Vagina (tissue), 2 donors: ENCODE results near the gene KLK12.

ENCODE experiments used
- CTCF ChIP-seq, 3 experiments: fragments of 450-650 bp in 2 of 3; fragments of 200-600 bp in 1 of 3; sonication (generic) in 1 of 3; IDR thresholded peaks; one replicate each; pipeline ENCODE4 v1.5.1; 2017 to 2019; ENCODE audit warnings: antibody characterized with exemption in 3 of 3, mild to moderate bottlenecking in 2 of 3, moderate library complexity in 2 of 3
- POLR2AphosphoS5 ChIP-seq, 2 donors: sonication (generic); formaldehyde crosslinking; IDR thresholded peaks; one replicate each; pipeline ENCODE4 v1.9.0; 2017; ENCODE audit warnings: antibody characterized with exemption in 2 of 2, mild to moderate bottlenecking in 2 of 2, low read depth in 1 of 2; ENCODE audit not compliant: insufficient read depth in 1 of 2

GRCh38 chr19:51084505-51084904 lies 49.7 kb upstream of the KLK12 start:
- TF ChIP-seq CTCF (IDR thresholded peaks at IDR 0.05) (no peak), POLR2AphosphoS5 (IDR thresholded peaks at IDR 0.05; ENCODE audit: insufficient read depth in 1 of 2, low read depth in 1 of 2) (no peak)
